HepG2 (cell line): Measurements from ENCODE around the gene CD7. TPM values are rescaled to one million over a fixed set of nuclear protein-coding genes. Genes with fewer than 3 reads are reported as not detected.
A peak's percentile ranks its signal among the peaks of the same experiment; 100 is the strongest.

Source experiments
- GFI1 ChIP-seq: sonication (generic); formaldehyde crosslinking; IDR thresholded peaks from 2 replicates; pipeline ENCODE4 v1.5.0; 2020; ENCODE audit warnings: missing genetic modification reagents, mild to moderate bottlenecking, borderline replicate concordance
- GMEB1 ChIP-seq: sonication (generic); formaldehyde crosslinking; IDR thresholded peaks from 2 replicates; pipeline ENCODE4 v1.5.1; 2020; ENCODE audit warnings: missing genetic modification reagents, mild to moderate bottlenecking, borderline replicate concordance
- KAT2B ChIP-seq: fragments of 150-350 bp; IDR thresholded peaks from 2 replicates; pipeline ENCODE4 v1.6.1; 2014; ENCODE audit warnings: low read depth, low read length, borderline replicate concordance
- TRIM22 ChIP-seq: fragments of 450-650 bp; IDR thresholded peaks from 2 replicates; pipeline ENCODE4 v1.6.1; 2017
- ZBTB40 ChIP-seq, 2 experiments: fragments of 450-650 bp in 1 of 2; sonication (generic) in 1 of 2; formaldehyde crosslinking in 1 of 2; IDR thresholded peaks; 2 replicates each; pipeline versions ENCODE4 v1.6.1 to v1.8.0; 2016 to 2022; ENCODE audit warnings: antibody characterized with exemption in 1 of 2, mild to moderate bottlenecking in 1 of 2, missing genetic modification reagents in 1 of 2
- ZC3H4 ChIP-seq: sonication (generic); formaldehyde crosslinking; IDR thresholded peaks from 2 replicates; pipeline ENCODE4 v1.4.0; 2020; ENCODE audit warnings: missing genetic modification reagents, borderline replicate concordance
- ZNF143 ChIP-seq: sonication (generic); formaldehyde crosslinking; IDR thresholded peaks from 2 replicates; pipeline ENCODE4 v1.4.0; 2020; ENCODE audit warnings: missing genetic modification reagents
- ZNF563 ChIP-seq: sonication (generic); formaldehyde crosslinking; IDR thresholded peaks from 2 replicates; pipeline ENCODE4 v1.8.0; 2022; ENCODE audit warnings: mild to moderate bottlenecking, moderate library complexity, missing genetic modification reagents
- ZNF75D ChIP-seq: sonication (generic); formaldehyde crosslinking; IDR thresholded peaks from 2 replicates; pipeline ENCODE4 v1.8.1; 2023; ENCODE audit warnings: missing genetic modification reagents, mild to moderate bottlenecking, borderline replicate concordance
- polyA plus RNA-seq, 8 experiments: library from polyadenylated mRNA; depleted of rRNA in 3 of 8; stranded (reverse) in 7 of 8; unstranded in 1 of 8; fragments of >200 nt; fragmentation: Illumina TruSeq in 4 of 8; extraction: Trizol in 4 of 8; gene quantifications; 2 replicates each; pipeline versions ENCODE4 v1.2.1 to v1.2.3, GENCODE V29; 2011 to 2016; ENCODE audit warnings: low read depth in 4 of 8, missing spikeins in 1 of 8, mixed read lengths in 1 of 8; ENCODE audit not compliant: insufficient read depth in 1 of 8
- total RNA-seq, 5 experiments: library from RNA; depleted of rRNA; stranded (reverse); fragments of >200 nt; fragmentation: Illumina TruSeq; extraction: Trizol; gene quantifications; 2 replicates each; pipeline ENCODE4 v1.2.3, GENCODE V29; 2016; ENCODE audit warnings: low read depth in 1 of 5
- TF ChIP-seq, protein P1 (sequence below): sonication (generic); formaldehyde crosslinking; IDR thresholded peaks from 2 replicates; pipeline ENCODE4 v1.8.0; 2022; ENCODE audit warnings: missing genetic modification reagents, mild to moderate bottlenecking, moderate library complexity, borderline replicate concordance
- TF ChIP-seq, protein P2 (sequence below): sonication (generic); formaldehyde crosslinking; conservative IDR thresholded peaks from 2 replicates; pipeline ENCODE4 v1.4.0; 2020; ENCODE audit warnings: missing genetic modification reagents

The CD7 gene
- total and polyA plus RNA-seq, 2 of the 13 experiments (the other 11 are each of a cell fraction or from before 2014, with no cell fraction given), result 67.6 to 76.4 TPM

DNA sequence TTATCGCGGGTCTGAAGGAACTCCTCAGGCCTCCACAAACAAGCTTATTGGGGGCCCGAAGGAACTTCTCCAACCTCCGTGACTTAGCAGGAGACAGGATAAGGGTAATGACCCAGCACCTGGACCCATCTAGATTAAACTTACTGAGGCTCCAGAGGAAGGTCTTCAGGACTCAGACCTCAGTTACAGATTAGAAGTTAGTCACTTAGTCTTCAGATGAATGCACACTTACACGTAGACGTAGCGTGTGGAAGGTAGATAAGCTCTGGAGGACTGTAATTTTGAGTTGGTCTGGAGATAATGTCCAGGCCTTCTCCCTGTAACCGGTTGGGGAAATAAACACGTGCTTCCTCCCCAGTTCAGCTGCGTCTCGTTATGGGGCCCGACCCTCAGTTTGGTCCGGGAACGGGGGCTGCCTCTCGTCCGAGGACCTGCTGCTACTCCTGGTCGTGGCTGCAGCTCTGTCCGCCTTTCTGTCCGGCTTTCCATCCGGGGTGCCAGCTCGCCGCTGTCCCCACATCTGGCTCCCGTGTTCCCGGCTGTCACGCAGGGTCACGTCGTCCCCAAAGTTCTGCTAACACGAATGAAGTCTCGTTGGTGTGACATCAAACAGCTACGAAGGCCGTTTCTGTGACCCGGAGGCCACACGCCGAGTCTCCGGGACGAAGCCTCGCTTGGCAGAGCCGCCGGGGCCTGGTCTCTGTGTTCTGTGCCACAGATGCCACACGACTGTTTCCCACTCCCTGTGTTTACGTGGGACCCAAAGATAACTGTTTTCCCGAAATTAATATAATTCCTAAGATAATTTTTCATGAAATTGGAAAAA is 28.0 kb upstream of the CD7 start (continued):
- no peak for TF ChIP-seq TRIM22
- no peak for TF ChIP-seq KAT2B
- no peak for TF ChIP-seq ZNF563 (CRISPR knock-in tag)
- TF ChIP-seq ZBTB40 (IDR thresholded peaks at IDR 0.05), result no peak
- TF ChIP-seq ZBTB40 (CRISPR knock-in tag; IDR thresholded peaks at IDR 0.05), result no peak
- TF ChIP-seq GMEB1 (CRISPR knock-in tag), result no peak
- TF ChIP-seq ZNF143 (CRISPR knock-in tag), result peak; percentile 8; the same call in 1 of the 2 replicates
- TF ChIP-seq ZNF75D, result no peak
- TF ChIP-seq GFI1 (CRISPR knock-in tag), result no peak
- TF ChIP-seq ZC3H4, result peak; percentile 42; the same call in 1 of the 2 replicates
- TF ChIP-seq, protein P1, sequence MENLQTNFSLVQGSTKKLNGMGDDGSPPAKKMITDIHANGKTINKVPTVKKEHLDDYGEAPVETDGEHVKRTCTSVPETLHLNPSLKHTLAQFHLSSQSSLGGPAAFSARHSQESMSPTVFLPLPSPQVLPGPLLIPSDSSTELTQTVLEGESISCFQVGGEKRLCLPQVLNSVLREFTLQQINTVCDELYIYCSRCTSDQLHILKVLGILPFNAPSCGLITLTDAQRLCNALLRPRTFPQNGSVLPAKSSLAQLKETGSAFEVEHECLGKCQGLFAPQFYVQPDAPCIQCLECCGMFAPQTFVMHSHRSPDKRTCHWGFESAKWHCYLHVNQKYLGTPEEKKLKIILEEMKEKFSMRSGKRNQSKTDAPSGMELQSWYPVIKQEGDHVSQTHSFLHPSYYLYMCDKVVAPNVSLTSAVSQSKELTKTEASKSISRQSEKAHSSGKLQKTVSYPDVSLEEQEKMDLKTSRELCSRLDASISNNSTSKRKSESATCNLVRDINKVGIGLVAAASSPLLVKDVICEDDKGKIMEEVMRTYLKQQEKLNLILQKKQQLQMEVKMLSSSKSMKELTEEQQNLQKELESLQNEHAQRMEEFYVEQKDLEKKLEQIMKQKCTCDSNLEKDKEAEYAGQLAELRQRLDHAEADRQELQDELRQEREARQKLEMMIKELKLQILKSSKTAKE (CRISPR knock-in tag), result peak; percentile 51; the same call in 1 of the 2 replicates
- TF ChIP-seq, protein P2, sequence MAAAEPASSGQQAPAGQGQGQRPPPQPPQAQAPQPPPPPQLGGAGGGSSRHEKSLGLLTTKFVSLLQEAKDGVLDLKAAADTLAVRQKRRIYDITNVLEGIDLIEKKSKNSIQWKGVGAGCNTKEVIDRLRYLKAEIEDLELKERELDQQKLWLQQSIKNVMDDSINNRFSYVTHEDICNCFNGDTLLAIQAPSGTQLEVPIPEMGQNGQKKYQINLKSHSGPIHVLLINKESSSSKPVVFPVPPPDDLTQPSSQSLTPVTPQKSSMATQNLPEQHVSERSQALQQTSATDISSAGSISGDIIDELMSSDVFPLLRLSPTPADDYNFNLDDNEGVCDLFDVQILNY (CRISPR knock-in tag), result no peak
